GM12878 (cell line): ENCODE results near the gene CTSF. TPM values are rescaled to one million over a fixed set of nuclear protein-coding genes. Genes with fewer than 3 reads are reported as not detected.

ENCODE experiments used
- polyA plus RNA-seq, 11 experiments: library from polyadenylated mRNA; depleted of rRNA in 4 of 11; unstranded in 6 of 11; stranded (reverse) in 5 of 11; fragments of >200 nt; fragmentation: Nextera tagmentation in 4 of 11; fragmentation: Illumina TruSeq in 1 of 11; extraction: Ambion mirVana in 4 of 11; extraction: Trizol in 1 of 11; gene quantifications; 1 replicate in 1 of 11; 2 replicates in 10 of 11; pipeline versions ENCODE4 v1.2.1 to v1.2.3, GENCODE V29; 2011 to 2016; ENCODE audit warnings: inconsistent platforms in 2 of 11, missing spikeins in 2 of 11, low read depth in 1 of 11
- small RNA-seq: library from RNA; depleted of rRNA; stranded (forward); fragments of <200 nt; gene quantifications from one replicate; pipeline ENCODE3, GENCODE V24; 2014
- total RNA-seq, 4 experiments: library from RNA; depleted of rRNA in 3 of 4; stranded (reverse); fragments of >200 nt in 3 of 4; fragmentation: Illumina TruSeq in 1 of 4; extraction: Trizol in 1 of 4; gene quantifications; 2 replicates each; pipeline versions ENCODE4 v1.2.1 to v1.2.3, GENCODE V29; 2013 to 2021

CTSF gene
- total and polyA plus RNA-seq, 10 of the 15 experiments (the other 5 are each of a cell fraction or from before 2014, with no cell fraction given), result 0.11 to 0.41 (median 0.26) TPM; not detected in 4

Small RNAs within 50 kb of the gene (small RNA-seq; reads per million reads assigned to genes)
- gene RNU4-39P, result not detected

Other genes starting within 250 kb of the CTSF start
Only the 7 nearest of the 17 such genes appear.
- 9.0 and 10.7 TPM in 2 replicates for gene BBS1, start 58.0 kb downstream of the CTSF start, total RNA-seq (2014; rRNA removed)
- 6.5 TPM in 2 replicates for gene BBS1, start 58.0 kb downstream of the CTSF start, total RNA-seq (2014; rRNA removed; fragmentation: Illumina TruSeq; extraction: Trizol)
- gene BBS1, start 58.0 kb downstream of the CTSF start, total RNA-seq (2021), result 9.9 and 13.1 TPM in 2 replicates
- gene BBS1, start 58.0 kb downstream of the CTSF start, polyA plus RNA-seq (2011; rRNA removed), result 9.1 and 12.1 TPM in 2 replicates
- gene BBS1, start 58.0 kb downstream of the CTSF start, polyA plus RNA-seq (2014; fragmentation: Illumina TruSeq; extraction: Trizol), result 7.0 and 9.0 TPM in 2 replicates
- 1 to 10 TPM; 2.5 to 3.1 TPM for gene BBS1, start 58.0 kb downstream of the CTSF start, polyA plus RNA-seq (2014; fragmentation: Nextera tagmentation; extraction: Ambion mirVana)
- gene BBS1, start 58.0 kb downstream of the CTSF start, polyA plus RNA-seq (2014; rRNA removed), result 12.9 and 14.7 TPM in 2 replicates
- 1 to 10 TPM; 6.7 to 8.3 TPM for gene BBS1, start 58.0 kb downstream of the CTSF start, polyA plus RNA-seq (2016; fragmentation: Nextera tagmentation; extraction: Ambion mirVana)
- 10.7 and 13.2 TPM in 2 replicates for gene ZDHHC24, start 22.6 kb downstream of the CTSF start, total RNA-seq (2014; rRNA removed)
- gene ZDHHC24, start 22.6 kb downstream of the CTSF start, total RNA-seq (2014; rRNA removed; fragmentation: Illumina TruSeq; extraction: Trizol), result 2.6 and 2.9 TPM in 2 replicates
- gene ZDHHC24, start 22.6 kb downstream of the CTSF start, total RNA-seq (2021), result 13.5 and 17.5 TPM in 2 replicates
- 3.4 and 4.8 TPM in 2 replicates for gene ZDHHC24, start 22.6 kb downstream of the CTSF start, polyA plus RNA-seq (2011; rRNA removed)
- gene ZDHHC24, start 22.6 kb downstream of the CTSF start, polyA plus RNA-seq (2014; fragmentation: Illumina TruSeq; extraction: Trizol), result 2.0 and 2.3 TPM in 2 replicates
- gene ZDHHC24, start 22.6 kb downstream of the CTSF start, polyA plus RNA-seq (2014; fragmentation: Nextera tagmentation; extraction: Ambion mirVana), result under 1 TPM; 0.86 to 0.89 TPM
- 8.8 and 12.8 TPM in 2 replicates for gene ZDHHC24, start 22.6 kb downstream of the CTSF start, polyA plus RNA-seq (2014; rRNA removed)
- 10 to 100 TPM; 12.6 to 14.2 TPM for gene ZDHHC24, start 22.6 kb downstream of the CTSF start, polyA plus RNA-seq (2016; fragmentation: Nextera tagmentation; extraction: Ambion mirVana)
- gene ACTN3, start 21.7 kb downstream of the CTSF start, total RNA-seq (2014; rRNA removed), result 0.16 and 0.17 TPM in 2 replicates
- 0.05 and 0.09 TPM in 2 replicates for gene ACTN3, start 21.7 kb downstream of the CTSF start, total RNA-seq (2014; rRNA removed; fragmentation: Illumina TruSeq; extraction: Trizol)
- 0.36 and 0.40 TPM in 2 replicates for gene ACTN3, start 21.7 kb downstream of the CTSF start, total RNA-seq (2021)
- gene ACTN3, start 21.7 kb downstream of the CTSF start, polyA plus RNA-seq (2011; rRNA removed), result 0.04 and 0.10 TPM in 2 replicates
- gene ACTN3, start 21.7 kb downstream of the CTSF start, polyA plus RNA-seq (2014; fragmentation: Illumina TruSeq; extraction: Trizol), result 0.31 TPM in 1 of 2 replicates, not detected in the other
- gene ACTN3, start 21.7 kb downstream of the CTSF start, polyA plus RNA-seq (2014; fragmentation: Nextera tagmentation; extraction: Ambion mirVana), result not detected
- gene ACTN3, start 21.7 kb downstream of the CTSF start, polyA plus RNA-seq (2014; rRNA removed), result 0.52 and 0.67 TPM in 2 replicates
- gene ACTN3, start 21.7 kb downstream of the CTSF start, polyA plus RNA-seq (2016; fragmentation: Nextera tagmentation; extraction: Ambion mirVana), result under 1 TPM in 1 of 2 experiments, not detected in 1; 0.06 TPM
- gene CCDC87, start 24.5 kb upstream of the CTSF start, total RNA-seq (2014; rRNA removed), result 0.17 TPM in 1 of 2 replicates, not detected in the other
- gene CCDC87, start 24.5 kb upstream of the CTSF start, total RNA-seq (2014; rRNA removed; fragmentation: Illumina TruSeq; extraction: Trizol), result 0.09 TPM in 1 of 2 replicates, not detected in the other
- gene CCDC87, start 24.5 kb upstream of the CTSF start, total RNA-seq (2021), result 0.08 and 0.13 TPM in 2 replicates
- 0.04 TPM in 1 of 2 replicates, not detected in the other for gene CCDC87, start 24.5 kb upstream of the CTSF start, polyA plus RNA-seq (2011; rRNA removed)
- gene CCDC87, start 24.5 kb upstream of the CTSF start, polyA plus RNA-seq (2014; fragmentation: Illumina TruSeq; extraction: Trizol), result 0.07 TPM in 1 of 2 replicates, not detected in the other
- gene CCDC87, start 24.5 kb upstream of the CTSF start, polyA plus RNA-seq (2014; fragmentation: Nextera tagmentation; extraction: Ambion mirVana), result under 1 TPM in 1 of 2 experiments, not detected in 1; 0.02 TPM
- gene CCDC87, start 24.5 kb upstream of the CTSF start, polyA plus RNA-seq (2014; rRNA removed), result not detected in 2 replicates
- under 1 TPM in 1 of 2 experiments, not detected in 1; 0.11 TPM for gene CCDC87, start 24.5 kb upstream of the CTSF start, polyA plus RNA-seq (2016; fragmentation: Nextera tagmentation; extraction: Ambion mirVana)
- 35.8 and 40.6 TPM in 2 replicates for gene CCS, start 24.6 kb upstream of the CTSF start, total RNA-seq (2014; rRNA removed)
- gene CCS, start 24.6 kb upstream of the CTSF start, total RNA-seq (2014; rRNA removed; fragmentation: Illumina TruSeq; extraction: Trizol), result 25.3 and 25.8 TPM in 2 replicates
- 33.8 and 35.3 TPM in 2 replicates for gene CCS, start 24.6 kb upstream of the CTSF start, total RNA-seq (2021)
- gene CCS, start 24.6 kb upstream of the CTSF start, polyA plus RNA-seq (2011; rRNA removed), result 10.9 and 15.7 TPM in 2 replicates
- 7.0 and 20.5 TPM in 2 replicates for gene CCS, start 24.6 kb upstream of the CTSF start, polyA plus RNA-seq (2014; fragmentation: Illumina TruSeq; extraction: Trizol)
- 1 to 10 TPM; 1.5 to 7.6 TPM for gene CCS, start 24.6 kb upstream of the CTSF start, polyA plus RNA-seq (2014; fragmentation: Nextera tagmentation; extraction: Ambion mirVana)
- 44.2 and 46.6 TPM in 2 replicates for gene CCS, start 24.6 kb upstream of the CTSF start, polyA plus RNA-seq (2014; rRNA removed)
- 10 to 100 TPM; 41.9 to 44.1 TPM for gene CCS, start 24.6 kb upstream of the CTSF start, polyA plus RNA-seq (2016; fragmentation: Nextera tagmentation; extraction: Ambion mirVana)
- 51.2 and 63.3 TPM in 2 replicates for gene RBM14, start 48.0 kb upstream of the CTSF start, total RNA-seq (2014; rRNA removed)
- 30.6 and 34.4 TPM in 2 replicates for gene RBM14, start 48.0 kb upstream of the CTSF start, total RNA-seq (2014; rRNA removed; fragmentation: Illumina TruSeq; extraction: Trizol)
- gene RBM14, start 48.0 kb upstream of the CTSF start, total RNA-seq (2021), result 114 and 133 TPM in 2 replicates
- 18.1 and 29.0 TPM in 2 replicates for gene RBM14, start 48.0 kb upstream of the CTSF start, polyA plus RNA-seq (2011; rRNA removed)
- gene RBM14, start 48.0 kb upstream of the CTSF start, polyA plus RNA-seq (2014; fragmentation: Illumina TruSeq; extraction: Trizol), result 33.3 and 34.4 TPM in 2 replicates
- 10 to 100 TPM in 1 of 2 experiments, 1 to 10 TPM in 1; 5.4 to 16.1 TPM for gene RBM14, start 48.0 kb upstream of the CTSF start, polyA plus RNA-seq (2014; fragmentation: Nextera tagmentation; extraction: Ambion mirVana)
- 54.6 and 59.2 TPM in 2 replicates for gene RBM14, start 48.0 kb upstream of the CTSF start, polyA plus RNA-seq (2014; rRNA removed)
- gene RBM14, start 48.0 kb upstream of the CTSF start, polyA plus RNA-seq (2016; fragmentation: Nextera tagmentation; extraction: Ambion mirVana), result 100 to 1,000 TPM; 138 to 140 TPM
- gene RBM4, start 70.1 kb upstream of the CTSF start, total RNA-seq (2014; rRNA removed), result 98.9 and 105 TPM in 2 replicates
- 107 and 108 TPM in 2 replicates for gene RBM4, start 70.1 kb upstream of the CTSF start, total RNA-seq (2014; rRNA removed; fragmentation: Illumina TruSeq; extraction: Trizol)
- gene RBM4, start 70.1 kb upstream of the CTSF start, total RNA-seq (2021), result 112 and 130 TPM in 2 replicates
- gene RBM4, start 70.1 kb upstream of the CTSF start, polyA plus RNA-seq (2011; rRNA removed), result 170 and 175 TPM in 2 replicates
- gene RBM4, start 70.1 kb upstream of the CTSF start, polyA plus RNA-seq (2014; fragmentation: Illumina TruSeq; extraction: Trizol), result 115 and 121 TPM in 2 replicates
- gene RBM4, start 70.1 kb upstream of the CTSF start, polyA plus RNA-seq (2014; fragmentation: Nextera tagmentation; extraction: Ambion mirVana), result 100 to 1,000 TPM; 163 to 224 TPM
- 128 and 135 TPM in 2 replicates for gene RBM4, start 70.1 kb upstream of the CTSF start, polyA plus RNA-seq (2014; rRNA removed)
- gene RBM4, start 70.1 kb upstream of the CTSF start, polyA plus RNA-seq (2016; fragmentation: Nextera tagmentation; extraction: Ambion mirVana), result 100 to 1,000 TPM; 141 to 144 TPM